Liver (tissue), 9 donors: ENCODE data around the gene MOGAT2. TPM values are rescaled to one million over a fixed set of nuclear protein-coding genes. Genes with fewer than 3 reads are reported as not detected.
"Not testable (repeated sequence)": the region's sequence is repeated elsewhere in the genome, so short reads cannot be mapped to it uniquely, and the experiment has no call there.

Source experiments
- DNase-seq: peaks from one replicate; pipeline ENCODE4 v3.0.0-alpha.2; 2017; ENCODE audit warnings: low spot score
- H3K27ac ChIP-seq, 2 donors: one replicate each; pipeline ENCODE4 v1.7.0; 2013; ENCODE audit warnings: inconsistent platforms in 2 of 2, low read length in 2 of 2, control low read depth in 1 of 2, low read depth in 1 of 2, mild to moderate bottlenecking in 1 of 2
- H3K27me3 ChIP-seq, 4 donors: one replicate each; pipeline versions ENCODE4 v1.6.1 to v1.7.0; 2013; ENCODE audit warnings: low read length in 3 of 4, inconsistent platforms in 1 of 4, mild to moderate bottlenecking in 1 of 4, moderate library complexity in 1 of 4; ENCODE audit not compliant: control insufficient read depth in 4 of 4, insufficient read depth in 4 of 4
- H3K36me3 ChIP-seq, 4 donors: one replicate each; pipeline versions ENCODE4 v1.6.1 to v1.7.0; 2013; ENCODE audit warnings: low read length in 3 of 4, mild to moderate bottlenecking in 3 of 4, low read depth in 1 of 4, moderate library complexity in 1 of 4; ENCODE audit not compliant: control insufficient read depth in 4 of 4, insufficient read depth in 3 of 4
- H3K4me1 ChIP-seq, 4 donors: one replicate each; pipeline versions ENCODE4 v1.6.1 to v1.7.0; 2013; ENCODE audit warnings: low read length in 3 of 4, mild to moderate bottlenecking in 3 of 4, moderate library complexity in 1 of 4; ENCODE audit not compliant: control insufficient read depth in 4 of 4, insufficient read depth in 4 of 4
- H3K4me3 ChIP-seq, 3 donors: one replicate each; pipeline versions ENCODE4 v1.6.1 to v1.7.0; 2013; ENCODE audit warnings: low read length in 3 of 3, control low read depth in 1 of 3, low read depth in 1 of 3, mild to moderate bottlenecking in 1 of 3
- H3K9ac ChIP-seq, 2 donors: one replicate each; pipeline ENCODE4 v1.7.0; 2013; ENCODE audit warnings: low read length in 2 of 2, mild to moderate bottlenecking in 2 of 2, moderate library complexity in 2 of 2, control low read depth in 1 of 2, low read depth in 1 of 2
- H3K9me3 ChIP-seq, 4 donors: one replicate each; pipeline versions ENCODE4 v1.6.1 to v1.7.0; 2013; ENCODE audit warnings: low read length in 3 of 4; ENCODE audit not compliant: control insufficient read depth in 4 of 4
- EGR1 ChIP-seq, 2 donors: IDR thresholded peaks; 2 replicates each; pipeline ENCODE4 v1.6.1; 2016 to 2018; ENCODE audit warnings: antibody characterized with exemption in 2 of 2, low read depth in 2 of 2
- FOXA1 ChIP-seq: IDR thresholded peaks from 2 replicates; pipeline ENCODE4 v1.6.1; 2016; ENCODE audit warnings: antibody characterized with exemption
- FOXA2 ChIP-seq: IDR thresholded peaks from 2 replicates; pipeline ENCODE4 v1.6.1; 2016; ENCODE audit warnings: antibody characterized with exemption
- GABPA ChIP-seq, 2 donors: IDR thresholded peaks in 1 of 2; conservative IDR thresholded peaks in 1 of 2; 2 replicates each; pipeline ENCODE4 v1.6.1; 2016; ENCODE audit warnings: antibody characterized with exemption in 2 of 2, mild to moderate bottlenecking in 1 of 2, moderate library complexity in 1 of 2
- HNF4A ChIP-seq, 2 donors: conservative IDR thresholded peaks; 2 replicates each; pipeline ENCODE4 v1.6.1; 2016; ENCODE audit warnings: antibody characterized with exemption in 2 of 2, mild to moderate bottlenecking in 2 of 2
- HNF4G ChIP-seq: IDR thresholded peaks from 2 replicates; pipeline ENCODE4 v1.6.1; 2016; ENCODE audit warnings: antibody characterized with exemption
- JUND ChIP-seq, 2 donors: IDR thresholded peaks; 2 replicates each; pipeline ENCODE4 v1.6.1; 2016; ENCODE audit warnings: antibody characterized with exemption in 2 of 2
- NR2F2 ChIP-seq: IDR thresholded peaks from 2 replicates; pipeline ENCODE4 v1.6.1; 2016; ENCODE audit warnings: antibody characterized with exemption
- RAD21 ChIP-seq, 2 donors: IDR thresholded peaks; 2 replicates each; pipeline ENCODE4 v1.6.1; 2016; ENCODE audit warnings: antibody characterized with exemption in 2 of 2, mild to moderate bottlenecking in 2 of 2
- RXRA ChIP-seq, 2 donors: IDR thresholded peaks; 2 replicates each; pipeline ENCODE4 v1.6.1; 2017 to 2018; ENCODE audit warnings: antibody characterized with exemption in 2 of 2, mild to moderate bottlenecking in 1 of 2
- SP1 ChIP-seq: IDR thresholded peaks from 2 replicates; pipeline ENCODE4 v1.6.1; 2018; ENCODE audit warnings: antibody characterized with exemption, mild to moderate bottlenecking
- TAF1 ChIP-seq: conservative IDR thresholded peaks from 2 replicates; pipeline ENCODE4 v1.6.1; 2016; ENCODE audit warnings: antibody characterized with exemption, mild to moderate bottlenecking
- YY1 ChIP-seq: IDR thresholded peaks from 2 replicates; pipeline ENCODE4 v1.6.1; 2016; ENCODE audit warnings: antibody characterized with exemption, mild to moderate bottlenecking
- WGBS: extraction: QIAGEN DNeasy Blood & Tissue Kit; methylation state at CpG from one replicate; pipeline ENCODE4 v1.1.7; 2013; 5-methylcytosine and 5-hydroxymethylcytosine counted together
- polyA plus RNA-seq, 2 donors: library from polyadenylated mRNA; stranded (reverse) in 1 of 2; unstranded in 1 of 2; fragments of 200-250 nt in 1 of 2; fragments of >200 nt in 1 of 2; fragmentation: Nextera tagmentation in 1 of 2; extraction: Ambion mirVana in 1 of 2; gene quantifications; one replicate each; pipeline versions ENCODE4 v1.2.1 to v1.2.3, GENCODE V29; 2013 to 2015
- total RNA-seq, 2 donors: library from RNA; depleted of rRNA; stranded (reverse); fragments of >200 nt; gene quantifications; one replicate each; pipeline ENCODE4 v1.2.3, GENCODE V29; 2014
- TF ChIP-seq, protein P1 (sequence below): IDR thresholded peaks from 2 replicates; pipeline ENCODE4 v1.6.1; 2016; ENCODE audit warnings: antibody characterized with exemption
- TF ChIP-seq, protein P2 (sequence below): fragments of 150-350 bp; IDR thresholded peaks from 2 replicates; pipeline ENCODE4 v1.5.1; 2017; ENCODE audit warnings: improper control_type of control experiment, low read depth, low read length; ENCODE audit not compliant: missing input control
- TF ChIP-seq, protein P3 (sequence below): IDR thresholded peaks from 2 replicates; pipeline ENCODE4 v1.6.1; 2016; ENCODE audit warnings: antibody characterized with exemption, mild to moderate bottlenecking
- TF ChIP-seq, protein P4 (sequence below): IDR thresholded peaks from 2 replicates; pipeline ENCODE4 v1.6.1; 2016; ENCODE audit warnings: antibody characterized with exemption
- TF ChIP-seq, protein P5 (sequence below): IDR thresholded peaks from 2 replicates; pipeline ENCODE4 v1.6.1; 2016; ENCODE audit warnings: antibody characterized with exemption
- donor health status: healthy.
- donor health status: healthy.
- donor health status: healthy.
- donor health status: healthy.
- donor health status: healthy.

Gene MOGAT2
- total and polyA plus RNA-seq, 4 donors: 1.0 to 92.4 (median 37.6) TPM

DNA sequence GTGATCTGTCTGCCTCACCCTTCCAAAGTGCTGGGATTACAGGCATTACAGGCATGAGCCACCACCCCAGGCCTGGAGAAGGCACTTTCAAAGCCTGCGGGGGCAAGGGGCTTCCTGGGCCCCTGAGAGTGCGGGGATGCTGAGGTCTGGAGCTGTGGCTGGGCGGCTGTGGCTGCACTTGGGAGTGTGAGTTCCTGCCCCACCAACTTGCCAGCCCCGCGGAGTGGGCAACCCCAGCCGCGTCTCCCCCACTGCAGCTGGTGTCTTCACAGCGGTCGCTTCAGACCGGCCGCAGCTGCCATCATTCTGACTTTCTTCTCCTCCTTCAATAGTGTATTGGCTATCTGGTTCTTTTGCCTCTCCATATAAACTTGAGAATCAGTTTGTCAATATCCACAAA lies 38.1 kb upstream of the MOGAT2 start (continued):
- TF ChIP-seq, protein P1, sequence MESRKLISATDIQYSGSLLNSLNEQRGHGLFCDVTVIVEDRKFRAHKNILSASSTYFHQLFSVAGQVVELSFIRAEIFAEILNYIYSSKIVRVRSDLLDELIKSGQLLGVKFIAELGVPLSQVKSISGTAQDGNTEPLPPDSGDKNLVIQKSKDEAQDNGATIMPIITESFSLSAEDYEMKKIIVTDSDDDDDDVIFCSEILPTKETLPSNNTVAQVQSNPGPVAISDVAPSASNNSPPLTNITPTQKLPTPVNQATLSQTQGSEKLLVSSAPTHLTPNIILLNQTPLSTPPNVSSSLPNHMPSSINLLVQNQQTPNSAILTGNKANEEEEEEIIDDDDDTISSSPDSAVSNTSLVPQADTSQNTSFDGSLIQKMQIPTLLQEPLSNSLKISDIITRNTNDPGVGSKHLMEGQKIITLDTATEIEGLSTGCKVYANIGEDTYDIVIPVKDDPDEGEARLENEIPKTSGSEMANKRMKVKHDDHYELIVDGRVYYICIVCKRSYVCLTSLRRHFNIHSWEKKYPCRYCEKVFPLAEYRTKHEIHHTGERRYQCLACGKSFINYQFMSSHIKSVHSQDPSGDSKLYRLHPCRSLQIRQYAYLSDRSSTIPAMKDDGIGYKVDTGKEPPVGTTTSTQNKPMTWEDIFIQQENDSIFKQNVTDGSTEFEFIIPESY: no peak
- no peak for TF ChIP-seq SP1
- no peak for TF ChIP-seq TAF1

DNA sequence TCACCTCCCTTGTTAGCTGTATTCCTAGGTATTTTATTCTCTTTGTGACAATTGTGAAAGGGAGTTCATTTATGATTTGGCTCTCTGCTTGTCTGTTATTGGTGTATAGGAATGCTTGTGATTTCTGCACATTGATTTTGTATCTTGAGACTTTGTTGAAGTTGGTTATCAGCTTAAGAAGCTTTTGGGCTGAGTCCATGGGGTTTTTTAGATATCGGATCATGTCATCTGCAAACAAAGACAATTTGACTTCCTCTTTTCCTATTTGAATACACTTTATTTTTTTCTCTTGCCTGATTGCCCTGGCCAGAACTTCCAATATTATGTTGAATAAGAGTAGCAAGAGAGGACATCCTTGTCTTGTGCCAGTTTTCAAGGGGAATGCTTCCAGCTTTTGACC lies 33.8 kb upstream of the MOGAT2 start:
- H3K36me3 ChIP-seq, H3K27me3 ChIP-seq, H3K4me1 ChIP-seq, H3K9ac ChIP-seq, DNase-seq, H3K27ac ChIP-seq, H3K4me3 ChIP-seq, H3K9me3 ChIP-seq: not testable (repeated sequence)
- 95% methylated on average over 1 of the region's 1 CpG for WGBS

DNA sequence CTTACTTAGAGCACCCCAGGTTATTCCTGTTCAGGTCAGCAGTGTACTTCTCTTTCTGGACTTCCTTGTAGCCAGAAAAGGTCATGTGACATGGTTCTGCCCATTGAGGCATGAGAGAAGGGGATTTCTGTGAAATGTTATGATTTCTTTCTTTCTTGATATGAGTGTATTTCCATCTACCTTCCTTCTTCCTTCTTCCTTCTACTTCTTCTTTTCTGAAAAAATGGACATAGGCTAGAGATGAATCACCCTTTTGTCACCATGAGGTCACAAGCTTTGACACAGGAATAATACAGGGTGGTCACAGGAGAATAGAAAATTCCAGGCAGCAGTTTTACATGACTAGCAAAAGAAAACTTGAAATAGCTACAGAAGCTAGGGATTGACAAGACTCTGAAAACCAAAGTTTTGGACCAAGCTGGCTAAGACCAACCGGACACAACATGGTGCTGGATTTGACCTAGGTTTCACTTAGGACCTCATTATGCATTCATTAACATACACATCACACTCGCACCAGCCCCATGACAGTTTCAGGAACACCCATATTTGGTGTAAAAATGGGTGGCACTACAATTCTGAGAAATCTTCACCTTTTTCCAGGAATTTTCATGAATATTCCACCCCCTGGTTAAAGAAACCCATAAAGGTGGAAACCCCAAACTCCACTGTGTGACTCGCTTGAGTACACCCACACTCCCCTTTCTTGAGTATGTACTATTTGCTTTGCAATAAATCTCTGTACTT lies 27.6 kb upstream of the MOGAT2 start:
- no peak for DNase-seq
- WGBS: 87% methylated on average over 3 of the region's 3 CpGs
- Histone ChIP-seq H3K4me1 (no peaks in the 10 kb centered on the region), H3K4me3 (no peak overlapping the region), H3K36me3 (no peaks in the 10 kb centered on the region), H3K9me3 (no peaks in the 10 kb centered on the region), H3K9ac (no peak overlapping the region), H3K27ac (no peak overlapping the region), H3K27me3 (no peaks in the 10 kb centered on the region)
- TF ChIP-seq, protein P2, sequence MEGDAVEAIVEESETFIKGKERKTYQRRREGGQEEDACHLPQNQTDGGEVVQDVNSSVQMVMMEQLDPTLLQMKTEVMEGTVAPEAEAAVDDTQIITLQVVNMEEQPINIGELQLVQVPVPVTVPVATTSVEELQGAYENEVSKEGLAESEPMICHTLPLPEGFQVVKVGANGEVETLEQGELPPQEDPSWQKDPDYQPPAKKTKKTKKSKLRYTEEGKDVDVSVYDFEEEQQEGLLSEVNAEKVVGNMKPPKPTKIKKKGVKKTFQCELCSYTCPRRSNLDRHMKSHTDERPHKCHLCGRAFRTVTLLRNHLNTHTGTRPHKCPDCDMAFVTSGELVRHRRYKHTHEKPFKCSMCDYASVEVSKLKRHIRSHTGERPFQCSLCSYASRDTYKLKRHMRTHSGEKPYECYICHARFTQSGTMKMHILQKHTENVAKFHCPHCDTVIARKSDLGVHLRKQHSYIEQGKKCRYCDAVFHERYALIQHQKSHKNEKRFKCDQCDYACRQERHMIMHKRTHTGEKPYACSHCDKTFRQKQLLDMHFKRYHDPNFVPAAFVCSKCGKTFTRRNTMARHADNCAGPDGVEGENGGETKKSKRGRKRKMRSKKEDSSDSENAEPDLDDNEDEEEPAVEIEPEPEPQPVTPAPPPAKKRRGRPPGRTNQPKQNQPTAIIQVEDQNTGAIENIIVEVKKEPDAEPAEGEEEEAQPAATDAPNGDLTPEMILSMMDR: no peak
- TF ChIP-seq RAD21 (IDR thresholded peaks at IDR 0.05): no peak
- TF ChIP-seq HNF4A (conservative IDR thresholded peaks at IDR 0.05): no peak
- no peak for TF ChIP-seq FOXA2
- TF ChIP-seq RXRA (IDR thresholded peaks at IDR 0.05): no peak
- TF ChIP-seq HNF4G: no peak
- no peak for TF ChIP-seq TAF1
- TF ChIP-seq, protein P1: no peak
- no peak for TF ChIP-seq JUND (IDR thresholded peaks at IDR 0.05)
- no peak for TF ChIP-seq YY1
- TF ChIP-seq, protein P3, sequence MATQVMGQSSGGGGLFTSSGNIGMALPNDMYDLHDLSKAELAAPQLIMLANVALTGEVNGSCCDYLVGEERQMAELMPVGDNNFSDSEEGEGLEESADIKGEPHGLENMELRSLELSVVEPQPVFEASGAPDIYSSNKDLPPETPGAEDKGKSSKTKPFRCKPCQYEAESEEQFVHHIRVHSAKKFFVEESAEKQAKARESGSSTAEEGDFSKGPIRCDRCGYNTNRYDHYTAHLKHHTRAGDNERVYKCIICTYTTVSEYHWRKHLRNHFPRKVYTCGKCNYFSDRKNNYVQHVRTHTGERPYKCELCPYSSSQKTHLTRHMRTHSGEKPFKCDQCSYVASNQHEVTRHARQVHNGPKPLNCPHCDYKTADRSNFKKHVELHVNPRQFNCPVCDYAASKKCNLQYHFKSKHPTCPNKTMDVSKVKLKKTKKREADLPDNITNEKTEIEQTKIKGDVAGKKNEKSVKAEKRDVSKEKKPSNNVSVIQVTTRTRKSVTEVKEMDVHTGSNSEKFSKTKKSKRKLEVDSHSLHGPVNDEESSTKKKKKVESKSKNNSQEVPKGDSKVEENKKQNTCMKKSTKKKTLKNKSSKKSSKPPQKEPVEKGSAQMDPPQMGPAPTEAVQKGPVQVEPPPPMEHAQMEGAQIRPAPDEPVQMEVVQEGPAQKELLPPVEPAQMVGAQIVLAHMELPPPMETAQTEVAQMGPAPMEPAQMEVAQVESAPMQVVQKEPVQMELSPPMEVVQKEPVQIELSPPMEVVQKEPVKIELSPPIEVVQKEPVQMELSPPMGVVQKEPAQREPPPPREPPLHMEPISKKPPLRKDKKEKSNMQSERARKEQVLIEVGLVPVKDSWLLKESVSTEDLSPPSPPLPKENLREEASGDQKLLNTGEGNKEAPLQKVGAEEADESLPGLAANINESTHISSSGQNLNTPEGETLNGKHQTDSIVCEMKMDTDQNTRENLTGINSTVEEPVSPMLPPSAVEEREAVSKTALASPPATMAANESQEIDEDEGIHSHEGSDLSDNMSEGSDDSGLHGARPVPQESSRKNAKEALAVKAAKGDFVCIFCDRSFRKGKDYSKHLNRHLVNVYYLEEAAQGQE: no peak
- TF ChIP-seq NR2F2: no peak
- no peak for TF ChIP-seq EGR1 (IDR thresholded peaks at IDR 0.05; ENCODE audit: low read depth in 2 of 2)
- TF ChIP-seq GABPA (IDR thresholded peaks at IDR 0.05 in 1 of 2, conservative IDR thresholded peaks at IDR 0.05 in 1 of 2): no peak
- no peak for TF ChIP-seq SP1
- no peak for TF ChIP-seq FOXA1
- TF ChIP-seq, protein P4, sequence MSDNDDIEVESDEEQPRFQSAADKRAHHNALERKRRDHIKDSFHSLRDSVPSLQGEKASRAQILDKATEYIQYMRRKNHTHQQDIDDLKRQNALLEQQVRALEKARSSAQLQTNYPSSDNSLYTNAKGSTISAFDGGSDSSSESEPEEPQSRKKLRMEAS: no peak
- TF ChIP-seq, protein P5, sequence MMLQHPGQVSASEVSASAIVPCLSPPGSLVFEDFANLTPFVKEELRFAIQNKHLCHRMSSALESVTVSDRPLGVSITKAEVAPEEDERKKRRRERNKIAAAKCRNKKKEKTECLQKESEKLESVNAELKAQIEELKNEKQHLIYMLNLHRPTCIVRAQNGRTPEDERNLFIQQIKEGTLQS: no peak
